K562 (cell line): ENCODE data around the gene INSIG1. TPM values are rescaled to one million over a fixed set of nuclear protein-coding genes. Genes with fewer than 3 reads are reported as not detected.

Source experiments
- CHD7 ChIP-seq: fragments of 200-600 bp; sonication (generic); IDR thresholded peaks from one replicate; pipeline ENCODE4 v1.6.1; 2012; ENCODE audit warnings: mild to moderate bottlenecking, low read depth, low read length, inconsistent platforms
- EGR1 ChIP-seq: fragments of 450-650 bp; conservative IDR thresholded peaks from 2 replicates; pipeline ENCODE4 v1.6.1; 2017; ENCODE audit warnings: mild to moderate bottlenecking
- ETV1 ChIP-seq: fragments of 450-650 bp; conservative IDR thresholded peaks from 2 replicates; pipeline ENCODE4 v1.6.1; 2016; ENCODE audit warnings: missing genetic modification characterization, control low read depth, low read depth, missing compliant biosample characterization
- HDAC6 ChIP-seq: IDR thresholded peaks from 2 replicates; pipeline ENCODE4 v1.6.1; 2012; ENCODE audit warnings: low read depth, mild to moderate bottlenecking, control low read depth, inconsistent platforms, low read length, moderate library complexity
- IRF2 ChIP-seq: sonication (generic); formaldehyde crosslinking; IDR thresholded peaks from 2 replicates; pipeline ENCODE4 v1.8.1; 2022; ENCODE audit warnings: mild to moderate bottlenecking, missing genetic modification reagents
- RBM25 ChIP-seq: fragments of 200-400 bp; formaldehyde crosslinking; IDR thresholded peaks from 2 replicates; pipeline ENCODE4 v1.6.1; 2018; ENCODE audit warnings: low read length, low read depth, moderate library complexity; ENCODE audit not compliant: severe bottlenecking
- ZNF143 ChIP-seq: sonication (generic); formaldehyde crosslinking; IDR thresholded peaks from 2 replicates; pipeline ENCODE4 v1.9.0; 2022; ENCODE audit warnings: mild to moderate bottlenecking, missing genetic modification reagents
- ZNF408 ChIP-seq: fragments of 250-450 bp; sonication (Bioruptor Pico); IDR thresholded peaks from 2 replicates; pipeline ENCODE4 v1.4.0; 2020; ENCODE audit warnings: low read depth, mild to moderate bottlenecking, moderate library complexity
- polyA plus RNA-seq, 8 experiments: library from polyadenylated mRNA; depleted of rRNA in 4 of 8; stranded (reverse) in 5 of 8; unstranded in 3 of 8; fragments of >200 nt; fragmentation: Nextera tagmentation in 2 of 8; fragmentation: Illumina TruSeq in 1 of 8; extraction: Ambion mirVana in 2 of 8; extraction: Trizol in 1 of 8; gene quantifications; 2 replicates each; pipeline versions ENCODE4 v1.2.1 to v1.2.3, GENCODE V29; 2011 to 2014; ENCODE audit warnings: inconsistent platforms in 1 of 8, missing spikeins in 1 of 8
- total RNA-seq, 7 experiments: library from RNA; depleted of rRNA in 6 of 7; stranded (reverse); fragments of >200 nt in 6 of 7; fragmentation: Illumina TruSeq in 2 of 7; extraction: Trizol in 2 of 7; gene quantifications; 2 replicates each; pipeline versions ENCODE4 v1.2.1 to v1.2.3, GENCODE V29; 2011 to 2021; ENCODE audit warnings: low replicate concordance in 1 of 7
- TF ChIP-seq, protein P1 (sequence below): sonication (generic); formaldehyde crosslinking; IDR thresholded peaks from 2 replicates; pipeline ENCODE4 v1.8.1; 2022; ENCODE audit warnings: missing genetic modification reagents
- TF ChIP-seq, protein P2 (sequence below): IDR thresholded peaks from 3 replicates; pipeline ENCODE4 v1.6.1; 2011; ENCODE audit warnings: borderline replicate concordance, mild to moderate bottlenecking, moderate library complexity; ENCODE audit not compliant: insufficient read length; ENCODE audit errors: extremely low read depth

Gene INSIG1
- total and polyA plus RNA-seq, 9 of the 15 experiments (the other 6 are each of a cell fraction or from before 2014, with no cell fraction given), result 57.1 to 787 (median 238) TPM

DNA sequence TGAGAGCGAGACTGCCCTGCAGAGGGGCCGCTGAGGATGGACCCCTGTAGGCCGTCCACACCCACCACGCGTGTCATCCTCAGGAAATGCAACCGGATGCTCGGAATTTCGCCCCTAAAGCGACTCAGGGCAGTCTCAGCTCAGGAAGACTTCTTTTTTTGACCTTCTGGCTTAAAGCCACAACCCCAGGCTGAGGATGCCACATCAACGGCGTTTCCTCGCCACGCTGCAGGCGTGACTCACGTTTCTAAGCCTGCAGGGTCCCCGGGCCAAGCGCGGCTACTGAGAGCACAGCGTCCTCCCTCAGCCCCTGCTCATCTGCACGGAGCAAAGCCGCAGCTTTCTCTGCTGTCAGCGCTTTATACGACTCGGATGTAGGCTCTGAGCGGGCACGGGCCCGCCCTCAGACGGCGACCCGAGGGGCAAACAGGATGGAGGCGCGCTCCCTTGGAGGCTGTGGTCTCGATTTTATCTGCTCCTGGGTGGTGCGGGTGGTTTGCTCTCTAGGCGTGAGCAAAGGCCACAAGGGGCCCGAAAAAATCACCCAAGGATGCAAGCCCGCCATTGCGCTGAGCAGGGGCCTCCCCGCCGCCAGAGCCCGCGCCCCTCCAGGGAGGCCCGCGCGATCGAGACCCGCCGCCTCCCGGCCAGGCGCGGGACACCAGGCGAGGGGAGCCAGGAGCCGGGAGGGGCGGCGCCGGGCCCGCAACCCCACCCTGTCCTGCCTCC lies 726 bp upstream of the INSIG1 start (continued):
- TF ChIP-seq CHD7, result no peak
- TF ChIP-seq, protein P1, sequence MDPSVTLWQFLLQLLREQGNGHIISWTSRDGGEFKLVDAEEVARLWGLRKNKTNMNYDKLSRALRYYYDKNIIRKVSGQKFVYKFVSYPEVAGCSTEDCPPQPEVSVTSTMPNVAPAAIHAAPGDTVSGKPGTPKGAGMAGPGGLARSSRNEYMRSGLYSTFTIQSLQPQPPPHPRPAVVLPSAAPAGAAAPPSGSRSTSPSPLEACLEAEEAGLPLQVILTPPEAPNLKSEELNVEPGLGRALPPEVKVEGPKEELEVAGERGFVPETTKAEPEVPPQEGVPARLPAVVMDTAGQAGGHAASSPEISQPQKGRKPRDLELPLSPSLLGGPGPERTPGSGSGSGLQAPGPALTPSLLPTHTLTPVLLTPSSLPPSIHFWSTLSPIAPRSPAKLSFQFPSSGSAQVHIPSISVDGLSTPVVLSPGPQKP, result no peak
- TF ChIP-seq RBM25, result no peak
- TF ChIP-seq HDAC6, result no peak
- TF ChIP-seq, protein P2, sequence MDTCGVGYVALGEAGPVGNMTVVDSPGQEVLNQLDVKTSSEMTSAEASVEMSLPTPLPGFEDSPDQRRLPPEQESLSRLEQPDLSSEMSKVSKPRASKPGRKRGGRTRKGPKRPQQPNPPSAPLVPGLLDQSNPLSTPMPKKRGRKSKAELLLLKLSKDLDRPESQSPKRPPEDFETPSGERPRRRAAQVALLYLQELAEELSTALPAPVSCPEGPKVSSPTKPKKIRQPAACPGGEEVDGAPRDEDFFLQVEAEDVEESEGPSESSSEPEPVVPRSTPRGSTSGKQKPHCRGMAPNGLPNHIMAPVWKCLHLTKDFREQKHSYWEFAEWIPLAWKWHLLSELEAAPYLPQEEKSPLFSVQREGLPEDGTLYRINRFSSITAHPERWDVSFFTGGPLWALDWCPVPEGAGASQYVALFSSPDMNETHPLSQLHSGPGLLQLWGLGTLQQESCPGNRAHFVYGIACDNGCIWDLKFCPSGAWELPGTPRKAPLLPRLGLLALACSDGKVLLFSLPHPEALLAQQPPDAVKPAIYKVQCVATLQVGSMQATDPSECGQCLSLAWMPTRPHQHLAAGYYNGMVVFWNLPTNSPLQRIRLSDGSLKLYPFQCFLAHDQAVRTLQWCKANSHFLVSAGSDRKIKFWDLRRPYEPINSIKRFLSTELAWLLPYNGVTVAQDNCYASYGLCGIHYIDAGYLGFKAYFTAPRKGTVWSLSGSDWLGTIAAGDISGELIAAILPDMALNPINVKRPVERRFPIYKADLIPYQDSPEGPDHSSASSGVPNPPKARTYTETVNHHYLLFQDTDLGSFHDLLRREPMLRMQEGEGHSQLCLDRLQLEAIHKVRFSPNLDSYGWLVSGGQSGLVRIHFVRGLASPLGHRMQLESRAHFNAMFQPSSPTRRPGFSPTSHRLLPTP, result no peak
- TF ChIP-seq ETV1 (tag), result peak; percentile 43
- TF ChIP-seq EGR1, result peak; percentile 9; the same call in 1 of the 2 replicates
- peak; percentile 40; the same call in 1 of the 2 replicates for TF ChIP-seq ZNF143
- no peak for TF ChIP-seq ZNF408 (CRISPR knock-in tag)
- TF ChIP-seq IRF2 (CRISPR knock-in tag), result no peak
